Measurements from ENCODE around the gene MFSD6L. TPM values are rescaled to one million over a fixed set of nuclear protein-coding genes. Genes with fewer than 3 reads are reported as not detected.

Gene MFSD6L
- total and polyA plus RNA-seq, 10 of the 15 experiments (the other 5 are each of a cell fraction or from before 2014, with no cell fraction given), result 0.39 to 3.1 (median 1.1) TPM

GRCh38 chr17:8835106-8835505 is 35.9 kb upstream of the MFSD6L start:
- POLR2A ChIA-PET, result interaction anchor here (0.6 kb wide), 1 partner anchor 9 kb away, joined by 3 read pairs; no protein-coding TSS in a partner anchor
- in situ Hi-C loops (cut with MboI), result no loop called here
- no peak for DNase-seq (ENCODE audit: low read depth, low spot score)

GRCh38 chr17:8832711-8833352 is 33.7 kb upstream of the MFSD6L start:
- in situ Hi-C loops (cut with MboI), result no loop called here
- ChIA-PET SMC1A (ENCODE audit: uncharacterized antibody, unreplicated experiment) (interaction anchor here (1.0 kb wide), 1 partner anchor 43 kb away, joined by 4 read pairs; no protein-coding TSS in a partner anchor), RAD21 (ENCODE audit: unreplicated experiment) (interaction anchor here (0.9 kb wide), 1 partner anchor 66 kb away, joined by 3 read pairs; no protein-coding TSS in a partner anchor), CTCF (interaction anchor here (0.6 to 3.1 kb wide), 6 partner anchors 8 to 62 kb away, joined by 3 to 16 read pairs (median 6); no protein-coding TSS in a partner anchor), POLR2A (interaction anchor here (0.7 kb wide), 1 partner anchor 39 kb away, joined by 3 read pairs; no protein-coding TSS in a partner anchor)
- H4K20me1 ChIP-seq (ENCODE audit: control insufficient read depth, insufficient read depth), result no peaks in the 10 kb centered on the region
- H3K9ac ChIP-seq (ENCODE audit: control insufficient read depth, insufficient read depth, low read length), result no peak overlapping the region
- no peak overlapping the region for H3K4me3 ChIP-seq
- H3K79me2 ChIP-seq (ENCODE audit: control insufficient read depth, insufficient read depth, low read length), result no peaks in the 10 kb centered on the region
- ATAC-seq (peak; percentile 60), FAIRE-seq (no peak), DNase-seq (ENCODE audit: low read depth, low spot score) (no peak)
- no peaks in the 10 kb centered on the region; the same call in 2 of the 3 replicates for H3K9me3 ChIP-seq (replicated peaks; ENCODE audit: control insufficient read depth, insufficient read depth, low read length)
- intact Hi-C loops (cut with micrococcal nuclease; ENCODE audit: unreplicated experiment), result no loop called here
- H3K27me3 ChIP-seq (replicated peaks in 1 of 2; ENCODE audit: control insufficient read depth in 2 of 2, insufficient read depth in 2 of 2, low read length in 1 of 2), result no peaks in the 10 kb centered on the region
- no peak overlapping the region for H3K4me2 ChIP-seq (ENCODE audit: control insufficient read depth, insufficient read depth)
- no peak overlapping the region for H3K27ac ChIP-seq (ENCODE audit: control insufficient read depth, insufficient read depth)
- WGBS (ENCODE audit: insufficient coverage, insufficient replicate concordance, low lambda C conversion rate, missing lambda C conversion rate), result 85% methylated on average over 32 of the region's 33 CpGs
- H3K36me3 ChIP-seq (ENCODE audit: control insufficient read depth in 2 of 2, insufficient read depth in 2 of 2, low read length in 1 of 2), result peaks cover 49 to 70% of the 10 kb centered on the region in 2 experiments
- H2AFZ ChIP-seq (ENCODE audit: control insufficient read depth, low read depth, low read length), result no peak overlapping the region
- BruUV-seq (replicated peaks), result no TSS peak
- H3K4me1 ChIP-seq (ENCODE audit: control insufficient read depth, insufficient read depth, low read length), result no peaks in the 10 kb centered on the region
- TF ChIP-seq RB1 (IDR thresholded peaks at IDR 0.05; ENCODE audit: borderline replicate concordance) (no peak), CTCF (IDR thresholded peaks at IDR 0.05 in 2 of 3, conservative IDR thresholded peaks at IDR 0.05 in 1 of 3; ENCODE audit: control insufficient read depth in 2 of 3, extremely low read depth in 1 of 3, insufficient read depth in 1 of 3, low read depth in 3 of 3, low read length in 3 of 3) (peak; percentile 35 to 73 (median 56)), TCF3 (IDR thresholded peaks at IDR 0.05; ENCODE audit: borderline replicate concordance, insufficient read depth, low read depth, low read length) (no peak), SUPT20H (IDR thresholded peaks at IDR 0.05; ENCODE audit: borderline replicate concordance, control insufficient read depth, low read depth, low read length) (no peak), GATAD2B (conservative IDR thresholded peaks at IDR 0.05; ENCODE audit: low read depth) (0 out of 2 replicates have a peak, but pooled peaks have one; percentile 51), GABPA (IDR thresholded peaks at IDR 0.05; ENCODE audit: low read depth) (no peak), IKZF1 (conservative IDR thresholded peaks at IDR 0.05) (0 out of 2 replicates have a peak, but pooled peaks have one; percentile 17), POLR2AphosphoS5 (IDR thresholded peaks at IDR 0.05; ENCODE audit: low read length) (0 out of 2 replicates have a peak, but pooled peaks have one; percentile 27), ZBTB33 (IDR thresholded peaks at IDR 0.05) (peak; percentile 94), RAD21 (IDR thresholded peaks at IDR 0.05; ENCODE audit: insufficient read depth, low read depth, low read length) (0 out of 2 replicates have a peak, but pooled peaks have one; percentile 11)

More at GRCh38 chr17:8835106-8835505, 35.9 kb upstream of the MFSD6L start:
- Histone ChIP-seq H3K36me3 (ENCODE audit: control insufficient read depth in 2 of 2, insufficient read depth in 2 of 2, low read length in 1 of 2) (peaks cover 56 to 72% of the 10 kb centered on the region in 2 experiments), H3K9me3 (replicated peaks; ENCODE audit: control insufficient read depth, insufficient read depth, low read length) (no peaks in the 10 kb centered on the region; the same call in 2 of the 3 replicates), H3K27ac (ENCODE audit: control insufficient read depth, insufficient read depth) (no peak overlapping the region), H3K79me2 (ENCODE audit: control insufficient read depth, insufficient read depth, low read length) (no peaks in the 10 kb centered on the region; the same call in 1 of the 2 replicates), H4K20me1 (ENCODE audit: control insufficient read depth, insufficient read depth) (no peaks in the 10 kb centered on the region), H3K4me1 (ENCODE audit: control insufficient read depth, insufficient read depth, low read length) (no peaks in the 10 kb centered on the region), H3K4me2 (ENCODE audit: control insufficient read depth, insufficient read depth) (no peak overlapping the region), H3K4me3 (no peak overlapping the region), H3K9ac (ENCODE audit: control insufficient read depth, insufficient read depth, low read length) (no peak overlapping the region), H3K27me3 (replicated peaks in 1 of 2; ENCODE audit: control insufficient read depth in 2 of 2, insufficient read depth in 2 of 2, low read length in 1 of 2) (no peaks in the 10 kb centered on the region), H2AFZ (ENCODE audit: control insufficient read depth, low read depth, low read length) (no peak overlapping the region)
- BruUV-seq (replicated peaks), result no TSS peak
- TF ChIP-seq NBN (IDR thresholded peaks at IDR 0.05) (no peak), POLR2A (IDR thresholded peaks at IDR 0.05; ENCODE audit: low read depth, low read length) (peak; percentile 35; the same call in 1 of the 2 replicates)
- FAIRE-seq (no peak), ATAC-seq (no peak)
- RAD21 ChIA-PET (ENCODE audit: unreplicated experiment), result interaction anchor here (1.0 kb wide), 1 partner anchor 11 kb away, joined by 3 read pairs; no protein-coding TSS in a partner anchor
- CTCF ChIA-PET, result interaction anchor here (0.6 to 1.4 kb wide), 3 partner anchors 11 to 917 kb away, joined by 3 read pairs; no protein-coding TSS in a partner anchor
- SMC1A ChIA-PET (ENCODE audit: uncharacterized antibody, unreplicated experiment), result interaction anchor here (1.2 kb wide), 1 partner anchor 28 kb away, joined by 3 read pairs; no protein-coding TSS in a partner anchor
- 86% methylated on average over 14 of the region's 14 CpGs for WGBS (ENCODE audit: insufficient coverage, insufficient replicate concordance, low lambda C conversion rate, missing lambda C conversion rate)
- intact Hi-C loops (cut with micrococcal nuclease; ENCODE audit: unreplicated experiment), result no loop called here
